Gastrocnemius medialis (tissue), 4 donors: ENCODE data around the gene PPP3CA. TPM values are rescaled to one million over a fixed set of nuclear protein-coding genes. Genes with fewer than 3 reads are reported as not detected.

ENCODE experiments used
- ATAC-seq, 2 donors: fragments of 150-250 bp; one replicate each; pipeline ENCODE4 v1.9.1; 2016
- DNase-seq, 2 donors: peaks; one replicate each; pipeline ENCODE4 v3.0.0-alpha.2; 2019
- H3K27ac ChIP-seq, 4 donors: fragments of 200-600 bp; sonication (generic); 1 replicate in 1 of 4; 2 replicates in 3 of 4; pipeline ENCODE4 v1.5.1; 2016 to 2018; ENCODE audit warnings: mild to moderate bottlenecking in 2 of 4, moderate library complexity in 1 of 4
- H3K27me3 ChIP-seq, 3 donors: fragments of 200-600 bp; sonication (generic) in 2 of 3; 1 replicate in 1 of 3; 2 replicates in 2 of 3; pipeline versions ENCODE4 v1.5.1 to v1.6.0; 2016 to 2019; ENCODE audit warnings: mild to moderate bottlenecking in 1 of 3, moderate library complexity in 1 of 3
- H3K36me3 ChIP-seq, 2 donors: fragments of 200-600 bp; sonication (generic) in 1 of 2; one replicate each; pipeline ENCODE4 v1.5.1; 2017 to 2018
- H3K4me1 ChIP-seq, 2 donors: fragments of 200-600 bp; sonication (generic) in 1 of 2; one replicate each; pipeline ENCODE4 v1.5.1; 2016 to 2017; ENCODE audit warnings: mild to moderate bottlenecking in 2 of 2
- H3K4me3 ChIP-seq, 4 donors: fragments of 200-600 bp; sonication (generic) in 3 of 4; 1 replicate in 1 of 4; 2 replicates in 3 of 4; pipeline ENCODE4 v1.5.1; 2016 to 2019; ENCODE audit warnings: mild to moderate bottlenecking in 2 of 4
- H3K9me3 ChIP-seq, 3 donors: fragments of 200-600 bp; sonication (generic) in 2 of 3; 1 replicate in 1 of 3; 2 replicates in 2 of 3; pipeline ENCODE4 v1.5.1; 2016 to 2019
- POLR2A ChIP-seq, 2 donors: fragments of 450-650 bp; IDR thresholded peaks; one replicate each; pipeline ENCODE4 v1.6.1; 2017; ENCODE audit warnings: antibody characterized with exemption in 2 of 2, mild to moderate bottlenecking in 2 of 2, moderate library complexity in 2 of 2
- in situ Hi-C, 4 donors: fragments of 200-750 bp; cut with MboI; loops; one replicate each; pipeline versions ENCODE4 v1.15.0 to v1.8.0; 2017; ENCODE audit warnings: low sequenced_read_pairs in 4 of 4
- intact Hi-C: fragments of 100-400 bp; cut with DNase I; formaldehyde crosslinking; loops from one replicate; pipeline ENCODE4 v1.15.1; 2023; ENCODE audit warnings: low total_unique reads
- total RNA-seq, 4 donors: library from RNA; depleted of rRNA; stranded (reverse); fragments of >200 nt; gene quantifications; one replicate each; pipeline versions ENCODE4 v1.1.0 to v1.2.3, GENCODE V29; 2016
- TF ChIP-seq, protein P1 (sequence below), 5 experiments: fragments of 450-650 bp in 3 of 5; fragments of 200-600 bp in 2 of 5; sonication (generic) in 2 of 5; IDR thresholded peaks in 4 of 5; conservative IDR thresholded peaks in 1 of 5; 1 replicate in 4 of 5; 2 replicates in 1 of 5; pipeline ENCODE4 v1.5.1; 2016 to 2019; ENCODE audit warnings: antibody characterized with exemption in 5 of 5, mild to moderate bottlenecking in 3 of 5, moderate library complexity in 3 of 5

PPP3CA gene
- total RNA-seq, 4 donors from 2014 or later: 25.1 to 30.3 (median 26.7) TPM

DNA sequence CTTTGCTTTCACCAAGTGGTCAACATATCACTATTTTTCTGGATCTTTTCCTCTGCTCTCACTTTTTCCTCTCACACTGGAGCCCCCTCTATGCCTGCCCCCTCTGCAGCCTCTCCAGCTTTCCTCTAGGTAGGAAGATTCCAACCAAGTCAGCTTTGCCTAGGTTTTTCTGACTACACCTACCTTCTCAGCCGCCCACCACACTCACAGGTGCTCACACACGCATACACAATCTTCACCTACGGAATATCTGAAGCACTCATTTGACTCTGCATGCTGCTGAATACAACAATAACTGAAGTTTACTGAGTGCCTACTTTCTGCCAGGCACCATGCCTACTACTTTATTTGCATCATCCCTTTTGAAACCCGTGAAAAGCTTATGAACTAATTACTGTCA, 328.0 kb downstream of the PPP3CA start:
- TF ChIP-seq POLR2A (IDR thresholded peaks at IDR 0.05): no peak
- TF ChIP-seq, protein P1, sequence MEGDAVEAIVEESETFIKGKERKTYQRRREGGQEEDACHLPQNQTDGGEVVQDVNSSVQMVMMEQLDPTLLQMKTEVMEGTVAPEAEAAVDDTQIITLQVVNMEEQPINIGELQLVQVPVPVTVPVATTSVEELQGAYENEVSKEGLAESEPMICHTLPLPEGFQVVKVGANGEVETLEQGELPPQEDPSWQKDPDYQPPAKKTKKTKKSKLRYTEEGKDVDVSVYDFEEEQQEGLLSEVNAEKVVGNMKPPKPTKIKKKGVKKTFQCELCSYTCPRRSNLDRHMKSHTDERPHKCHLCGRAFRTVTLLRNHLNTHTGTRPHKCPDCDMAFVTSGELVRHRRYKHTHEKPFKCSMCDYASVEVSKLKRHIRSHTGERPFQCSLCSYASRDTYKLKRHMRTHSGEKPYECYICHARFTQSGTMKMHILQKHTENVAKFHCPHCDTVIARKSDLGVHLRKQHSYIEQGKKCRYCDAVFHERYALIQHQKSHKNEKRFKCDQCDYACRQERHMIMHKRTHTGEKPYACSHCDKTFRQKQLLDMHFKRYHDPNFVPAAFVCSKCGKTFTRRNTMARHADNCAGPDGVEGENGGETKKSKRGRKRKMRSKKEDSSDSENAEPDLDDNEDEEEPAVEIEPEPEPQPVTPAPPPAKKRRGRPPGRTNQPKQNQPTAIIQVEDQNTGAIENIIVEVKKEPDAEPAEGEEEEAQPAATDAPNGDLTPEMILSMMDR (IDR thresholded peaks at IDR 0.05 in 4 of 5, conservative IDR thresholded peaks at IDR 0.05 in 1 of 5): no peak
- H3K27ac ChIP-seq: no peak overlapping the region

DNA sequence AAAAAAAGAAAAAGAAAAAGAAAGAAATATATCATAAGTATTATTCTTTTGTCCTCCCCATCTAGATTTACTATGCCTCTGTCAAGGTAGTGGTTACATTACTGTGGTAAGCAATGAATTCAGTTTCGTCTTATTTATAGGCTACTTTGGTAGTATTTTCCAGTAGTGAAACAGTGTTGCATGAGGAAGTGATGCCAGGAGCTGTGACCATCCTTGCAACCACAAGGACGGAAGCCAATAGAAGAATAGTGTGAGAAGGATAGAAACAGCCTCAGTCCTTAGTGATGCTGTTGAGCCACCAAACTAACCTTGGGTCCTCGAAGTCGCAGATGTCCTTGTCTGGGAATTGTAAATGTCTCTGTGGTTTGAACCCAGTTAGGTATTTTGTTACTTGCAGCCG, 328.5 kb downstream of the PPP3CA start:
- Histone ChIP-seq H3K4me1 (peaks cover 8 to 10% of the 10 kb centered on the region in 2 donors), H3K36me3 (no peaks in the 10 kb centered on the region), H3K9me3 (no peaks in the 10 kb centered on the region), H3K27me3 (no peaks in the 10 kb centered on the region), H3K4me3 (no peak overlapping the region), H3K27ac (no peak overlapping the region)
- intact Hi-C loops: no loop called here
- TF ChIP-seq POLR2A (IDR thresholded peaks at IDR 0.05): no peak
- TF ChIP-seq, protein P1 (IDR thresholded peaks at IDR 0.05 in 4 of 5, conservative IDR thresholded peaks at IDR 0.05 in 1 of 5): no peak
- in situ Hi-C loops: no loop called here
- ATAC-seq (no peak), DNase-seq (no peak)

More for the DNA sequence above, 328.0 kb downstream of the PPP3CA start:
- intact Hi-C loops: no loop called here
- no peaks in the 10 kb centered on the region for H3K9me3 ChIP-seq
- no peaks in the 10 kb centered on the region for H3K36me3 ChIP-seq
- H3K27me3 ChIP-seq: no peaks in the 10 kb centered on the region
- ATAC-seq: no peak
- H3K4me3 ChIP-seq: no peak overlapping the region
- in situ Hi-C loops: no loop called here
- peaks cover 7 to 8% of the 10 kb centered on the region in 2 donors for H3K4me1 ChIP-seq
- no peak for DNase-seq

DNA sequence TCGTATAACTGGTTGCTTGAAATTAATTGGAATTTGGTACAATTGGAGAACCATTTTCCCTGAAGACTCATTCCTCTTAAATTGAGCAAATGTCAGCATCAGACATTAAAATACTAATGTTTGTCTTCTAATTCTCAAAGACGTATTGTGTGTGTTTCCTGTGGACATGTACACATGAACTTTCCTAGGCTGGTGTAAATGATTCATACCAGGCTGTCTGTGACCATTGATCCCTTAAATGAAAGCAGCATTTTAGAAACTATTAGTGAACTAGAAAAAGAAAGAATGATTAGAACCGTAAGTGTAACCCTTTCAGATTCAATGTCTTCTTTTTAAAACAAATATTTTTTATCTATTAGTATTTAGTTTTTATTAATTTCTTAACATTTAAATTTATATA, 332.9 kb downstream of the PPP3CA start:
- DNase-seq: no peak
- Histone ChIP-seq H3K9me3 (no peaks in the 10 kb centered on the region), H3K4me3 (no peak overlapping the region), H3K27ac (no peak overlapping the region), H3K4me1 (peaks cover 0 to 3% of the 10 kb centered on the region in 2 donors), H3K36me3 (no peaks in the 10 kb centered on the region), H3K27me3 (no peaks in the 10 kb centered on the region)
- no peak for TF ChIP-seq POLR2A (IDR thresholded peaks at IDR 0.05)
- TF ChIP-seq, protein P1 (IDR thresholded peaks at IDR 0.05 in 4 of 5, conservative IDR thresholded peaks at IDR 0.05 in 1 of 5): no peak
- ATAC-seq: no peak
- in situ Hi-C loops (no loop called here), intact Hi-C loops (no loop called here)

DNA sequence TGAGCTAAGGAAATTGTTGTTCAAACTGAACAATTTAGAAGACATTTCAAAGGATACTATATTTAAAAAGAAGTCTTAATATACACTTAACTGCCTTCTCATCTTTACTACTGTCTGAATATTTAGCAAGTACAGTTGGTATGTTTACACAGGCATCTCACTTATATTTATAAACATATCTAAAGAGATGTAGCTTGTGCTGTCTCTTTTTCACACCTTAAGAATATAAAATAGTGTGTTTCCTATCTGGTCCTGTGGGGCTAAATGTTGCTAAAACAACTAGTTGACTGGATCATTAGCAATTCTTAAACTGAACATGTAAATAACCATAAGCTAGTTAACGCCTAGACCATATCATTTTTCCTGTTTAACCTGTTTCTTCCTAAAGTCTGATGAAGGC, 336.3 kb downstream of the PPP3CA start:
- in situ Hi-C loops: no loop called here
- no peak for ATAC-seq

More for the DNA sequence above, 336.3 kb downstream of the PPP3CA start:
- TF ChIP-seq POLR2A (IDR thresholded peaks at IDR 0.05): no peak
- TF ChIP-seq, protein P1 (IDR thresholded peaks at IDR 0.05 in 4 of 5, conservative IDR thresholded peaks at IDR 0.05 in 1 of 5): no peak
- H3K36me3 ChIP-seq: no peaks in the 10 kb centered on the region
- intact Hi-C loops: no loop called here
- peaks cover 0 to 3% of the 10 kb centered on the region in 2 donors for H3K4me1 ChIP-seq
- no peaks in the 10 kb centered on the region for H3K27me3 ChIP-seq
- no peaks in the 10 kb centered on the region for H3K9me3 ChIP-seq
- H3K4me3 ChIP-seq: no peak overlapping the region
- H3K27ac ChIP-seq: no peak overlapping the region
- DNase-seq: no peak
